Activated CD4-positive, alpha-beta T cell treated with anti-CD3 and anti-CD28 coated beads, Interleukin-2, amount 50 U/mL, for 4 hours (primary cell): ENCODE data around the gene SPCS3.
"Not testable (repeated sequence)": the region's sequence is repeated elsewhere in the genome, so short reads cannot be mapped to it uniquely, and the experiment has no call there.

Experiments used
- DNase-seq, 2 experiments: peaks; one replicate each; pipeline ENCODE4 v3.0.0-alpha.2; 2020

SPCS3 gene

GRCh38 chr4:176306837-176307665, 12.7 kb upstream of the SPCS3 start:
- DNase-seq = no peak

GRCh38 chr4:176307666-176307930, 12.2 kb upstream of the SPCS3 start:
- no peak for DNase-seq

GRCh38 chr4:176308441-176308840, 11.3 kb upstream of the SPCS3 start:
- DNase-seq = no peak

DNA sequence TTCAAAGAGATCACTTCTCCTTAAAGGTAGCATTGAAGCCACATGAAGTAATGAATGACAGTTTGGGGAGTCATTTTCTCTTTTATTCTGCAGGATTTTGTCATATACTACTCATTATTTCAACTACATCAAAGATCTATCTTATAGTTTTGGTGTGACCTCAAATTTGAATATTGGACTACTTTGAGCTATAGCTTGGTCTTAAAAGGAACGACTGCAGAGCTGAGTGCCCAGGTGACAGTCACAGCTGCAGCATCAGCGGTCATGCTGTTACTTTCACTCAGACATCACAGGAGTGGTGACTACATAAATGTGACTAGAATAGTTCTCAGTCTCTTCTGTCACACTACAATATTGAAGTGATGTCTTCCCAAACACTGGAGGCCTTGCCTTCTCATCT, 10.7 kb upstream of the SPCS3 start:
- no peak for DNase-seq

DNA sequence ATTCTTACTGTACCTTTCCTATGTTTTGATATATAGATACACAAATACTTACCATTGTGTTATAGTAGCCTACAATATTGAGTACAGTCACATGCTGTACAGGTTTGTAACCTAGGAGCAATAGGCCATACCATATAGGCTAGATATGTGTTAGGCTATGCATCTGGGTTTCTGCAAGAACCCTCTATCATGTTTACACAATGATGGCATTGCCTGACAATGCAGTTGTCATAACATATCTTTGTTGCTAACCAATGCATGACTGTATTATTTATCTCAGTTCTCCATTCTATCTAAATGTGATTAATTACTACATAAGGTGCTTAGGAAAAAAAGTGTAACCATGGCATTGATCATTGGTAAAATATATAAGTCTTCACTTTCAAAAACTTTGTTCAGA, 10.0 kb upstream of the SPCS3 start:
- no peak for DNase-seq

DNA sequence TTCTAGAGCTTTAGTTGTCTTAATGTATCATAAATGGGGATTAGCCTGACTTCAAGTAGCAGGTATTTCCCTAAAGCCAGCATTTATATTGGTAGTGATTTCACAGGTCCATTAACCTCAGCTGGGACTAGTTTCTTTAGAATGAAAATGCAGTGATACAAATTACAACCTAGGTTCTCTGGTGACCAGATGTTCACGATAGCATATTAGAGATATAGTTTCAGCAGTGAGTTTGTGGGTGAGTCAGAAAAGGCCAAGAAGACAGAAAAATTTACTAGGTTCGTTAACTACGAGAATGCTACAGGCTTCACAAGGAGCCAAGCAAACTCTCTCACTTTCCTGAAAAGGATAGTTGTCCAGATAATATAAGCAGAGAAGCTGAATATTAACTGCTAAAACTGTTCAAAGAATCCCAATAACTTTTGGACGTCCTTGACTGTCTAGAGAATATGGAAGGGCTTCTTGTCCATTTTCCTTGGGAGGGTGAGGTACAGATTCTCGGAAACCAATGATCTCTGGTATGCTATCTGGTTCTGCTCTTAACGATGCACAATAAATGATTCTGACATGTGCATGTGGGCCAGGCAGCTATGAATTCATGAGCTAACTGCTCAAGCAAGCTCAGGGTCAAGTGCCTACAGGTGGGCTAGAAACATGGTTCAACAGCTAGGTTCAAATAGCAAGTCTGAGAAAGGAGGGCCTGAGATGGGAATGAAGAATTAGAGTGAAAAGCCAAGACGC, 6.0 kb upstream of the SPCS3 start:
- no peak for DNase-seq

DNA sequence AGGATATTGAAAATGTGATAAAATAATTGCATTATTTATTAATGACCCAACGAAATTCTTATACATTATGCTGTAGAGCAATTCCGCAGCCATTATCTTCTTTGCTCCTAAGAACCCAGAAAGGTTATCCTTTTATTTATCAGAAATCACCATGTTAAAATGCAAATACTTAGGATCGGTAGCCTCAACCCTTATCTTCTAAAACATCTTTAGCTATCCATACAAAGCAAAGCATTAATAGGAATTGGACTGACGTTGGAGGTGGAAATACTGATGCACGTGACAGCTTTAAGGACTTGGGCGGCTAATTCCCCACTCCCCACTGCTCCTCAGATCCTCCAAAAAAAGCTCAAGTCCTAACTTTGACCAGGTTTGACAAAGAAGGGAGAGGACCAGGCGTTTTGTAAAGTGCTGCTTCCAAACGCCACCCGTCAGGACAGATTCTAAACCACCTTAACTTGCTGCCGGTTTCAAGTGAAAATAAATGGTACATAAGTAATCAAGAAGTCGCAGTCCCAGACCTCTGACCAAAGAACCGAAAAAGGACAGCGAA, 539 bp upstream of the SPCS3 start:
- no peak for DNase-seq

- DNase-seq = peak; percentile 83 to 85
These were observed 692 bp downstream of the SPCS3 start for GRCh38 chr4:176320340-176320975.

DNA sequence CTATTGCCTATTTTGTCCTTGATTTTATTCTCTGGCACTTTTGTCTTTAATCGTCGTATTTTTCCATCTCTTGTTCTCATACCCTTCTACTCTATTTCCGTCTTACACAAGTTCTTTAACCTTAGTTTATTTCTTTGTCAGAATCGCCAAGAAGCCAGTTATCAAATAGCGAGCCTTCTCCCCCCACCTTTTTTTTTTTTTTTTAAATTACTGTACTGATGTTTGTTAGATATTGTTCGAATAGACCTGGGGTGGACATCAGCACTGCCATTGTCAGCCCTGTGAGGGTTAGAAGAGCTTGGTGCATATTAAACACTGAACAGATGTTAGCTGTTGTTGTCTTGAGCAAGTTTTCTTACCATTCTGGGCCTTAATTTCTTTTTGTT, 1.2 kb downstream of the SPCS3 start:
- DNase-seq = no peak

DNA sequence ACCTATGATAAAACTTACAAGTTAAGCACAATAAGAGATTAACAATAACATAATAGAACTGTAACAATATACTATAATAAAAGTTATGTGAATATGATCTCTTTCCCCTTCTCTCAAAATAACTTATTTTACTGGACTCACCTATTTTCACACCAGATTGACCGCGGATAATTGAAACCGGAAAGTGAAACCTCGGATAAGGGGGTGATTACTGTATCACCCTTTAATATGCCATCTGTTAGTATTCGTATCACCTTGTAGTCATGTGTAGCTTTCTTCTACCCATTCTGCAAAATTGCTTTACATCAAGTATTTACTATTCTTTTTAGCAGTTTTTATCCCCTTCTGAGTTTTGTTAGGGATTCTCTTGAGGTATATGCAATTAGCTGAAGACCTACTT, 1.8 kb downstream of the SPCS3 start:
- no peak for DNase-seq

- no peak for DNase-seq
These were observed 3.9 kb downstream of the SPCS3 start for GRCh38 chr4:176323511-176324160.

DNA sequence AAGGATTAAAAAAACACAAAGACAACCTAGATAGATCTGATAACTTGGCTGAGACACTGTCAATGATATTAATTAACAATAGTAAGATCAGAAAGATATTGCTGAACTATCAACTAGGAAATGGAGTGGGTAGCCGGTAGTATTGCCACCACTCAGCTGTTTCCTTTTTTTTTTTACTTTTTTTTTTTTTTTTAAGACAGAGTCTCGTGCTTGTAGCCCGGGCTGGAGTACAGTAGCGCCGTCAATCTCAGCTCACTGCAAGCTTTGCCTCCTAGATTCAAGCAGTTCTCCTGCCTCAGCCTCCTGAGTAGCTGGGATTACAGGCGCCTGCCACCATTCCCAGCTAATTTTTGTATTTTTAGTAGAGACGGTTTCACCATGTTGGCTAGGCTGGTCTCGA, 5.1 kb downstream of the SPCS3 start:
- DNase-seq = not testable (repeated sequence)

DNA sequence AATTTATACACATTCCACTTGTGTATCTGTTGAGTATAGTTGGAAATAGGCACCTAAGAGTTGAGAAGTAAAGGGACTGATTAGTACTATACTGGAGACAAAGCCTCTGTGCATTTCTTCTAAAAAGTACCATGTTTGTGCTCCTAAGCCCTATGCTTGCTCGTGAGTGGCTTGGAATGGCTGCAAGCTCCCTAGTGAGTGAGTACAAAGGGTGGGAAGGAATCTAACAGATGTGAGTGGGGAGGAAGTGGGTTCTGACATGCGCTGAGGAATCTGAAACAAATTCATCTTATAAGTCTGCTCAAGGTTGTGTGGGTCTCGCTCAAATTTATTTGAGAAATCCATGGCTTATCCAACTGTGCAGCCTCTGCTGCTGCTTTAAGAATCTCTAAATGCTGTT, 13.3 kb downstream of the SPCS3 start:
- DNase-seq = no peak

GRCh38 chr4:176334066-176334465, 14.3 kb downstream of the SPCS3 start:
- no peak for DNase-seq

- DNase-seq = no peak
These were observed 15.7 kb downstream of the SPCS3 start for GRCh38 chr4:176335421-176335820.

- no peak for DNase-seq
These were observed 20.4 kb downstream of the SPCS3 start for GRCh38 chr4:176339936-176340761.

GRCh38 chr4:176340871-176341685, 21.3 kb downstream of the SPCS3 start:
- DNase-seq = no peak

DNA sequence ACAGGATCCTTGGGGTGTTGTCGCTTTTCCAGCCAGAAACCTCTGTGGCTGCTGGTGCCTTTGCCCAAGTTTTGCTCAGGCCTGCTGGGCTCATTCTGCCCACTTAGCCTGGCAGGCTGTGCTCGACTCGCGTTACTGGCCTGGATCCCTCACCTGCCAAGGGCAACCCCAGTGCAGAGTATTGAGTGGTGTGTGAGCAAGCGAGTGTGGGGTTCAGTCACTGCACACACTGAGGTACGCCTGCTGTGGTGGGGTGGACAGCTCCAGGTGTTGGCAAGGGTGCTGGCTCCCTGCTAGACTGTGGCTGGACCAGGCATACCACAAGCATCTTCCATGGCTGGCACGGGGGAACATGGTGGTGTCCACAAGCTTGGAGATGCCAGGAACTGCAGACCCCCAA, 22.6 kb downstream of the SPCS3 start:
- no peak for DNase-seq

DNA sequence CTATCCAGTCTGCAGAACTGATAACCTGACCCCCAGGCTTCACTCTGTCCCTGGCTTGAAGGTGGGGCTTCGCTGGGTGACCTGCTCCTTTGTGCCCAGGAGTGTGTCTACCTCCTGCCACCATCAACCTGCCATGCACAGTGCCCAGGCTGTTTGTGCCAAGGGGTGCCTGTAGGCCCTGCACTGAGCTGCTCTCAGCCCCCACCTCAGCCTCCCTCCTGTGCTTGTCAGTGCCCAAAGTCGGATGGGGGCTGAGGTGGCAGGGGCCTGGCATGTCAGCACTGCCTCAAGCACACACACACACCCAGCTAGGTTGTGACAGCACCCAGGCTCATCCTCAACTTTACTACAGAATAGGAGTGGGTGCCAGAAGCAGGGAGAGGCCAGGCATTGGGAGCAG, 23.5 kb downstream of the SPCS3 start:
- DNase-seq = no peak

DNA sequence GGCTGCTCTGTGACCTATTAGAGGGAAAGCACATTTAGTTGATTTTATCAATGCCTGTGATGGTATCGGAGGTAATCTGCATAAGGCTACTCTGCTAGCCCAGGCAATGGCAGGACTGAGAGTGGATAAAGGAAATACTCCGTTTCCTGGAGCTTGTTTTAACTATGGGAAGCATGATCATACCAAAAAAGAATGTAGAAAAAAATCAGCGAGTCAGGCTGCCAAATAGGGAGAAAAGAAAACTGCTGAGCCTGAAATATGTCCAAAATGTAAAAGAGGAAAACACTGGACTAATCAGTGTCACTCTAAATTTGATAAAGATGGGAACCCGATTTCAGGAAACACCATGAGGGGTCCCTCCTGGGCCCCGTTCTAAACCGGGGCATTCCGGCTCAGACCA, 25.6 kb downstream of the SPCS3 start:
- not testable (repeated sequence) for DNase-seq

DNA sequence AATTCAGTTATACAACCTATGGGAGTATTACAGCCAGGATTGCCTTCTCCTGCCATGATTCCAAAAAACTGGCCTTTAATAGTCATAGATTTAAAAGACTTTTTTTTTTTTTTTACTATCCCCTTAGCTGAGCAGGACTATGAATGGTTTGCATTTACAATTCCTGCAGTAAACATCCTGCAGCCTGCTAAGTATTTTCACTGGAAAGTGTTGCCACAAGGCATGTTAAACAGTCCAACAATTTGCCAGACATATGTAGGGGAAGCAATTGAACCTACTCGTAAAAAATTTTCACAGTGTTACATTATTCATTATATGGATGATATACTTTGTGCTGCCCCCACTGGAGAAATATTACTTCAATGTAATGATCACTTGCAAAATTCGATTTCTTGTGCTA, 27.1 kb downstream of the SPCS3 start:
- DNase-seq = not testable (repeated sequence)

DNA sequence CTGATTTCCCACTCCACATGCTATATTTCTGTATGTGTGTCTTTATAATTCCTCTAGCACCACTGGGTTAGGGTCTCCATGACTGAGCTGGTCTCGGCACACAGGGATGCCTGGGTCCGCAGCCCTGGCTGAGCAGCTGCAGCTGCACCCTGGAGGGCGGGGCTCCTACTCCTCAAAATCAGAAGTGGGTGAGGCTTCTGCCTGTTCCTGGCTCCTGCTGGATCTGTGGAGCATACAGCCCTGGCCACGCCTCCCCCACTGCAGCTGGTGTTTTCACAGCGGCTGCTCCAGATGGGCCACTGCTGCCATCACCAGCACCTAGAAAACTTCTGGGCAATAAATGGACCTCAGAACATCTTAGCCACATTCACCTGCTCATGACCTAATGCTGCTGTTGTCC, 30.9 kb downstream of the SPCS3 start:
- no peak for DNase-seq
